Fibroblast of the conjunctiva (primary cell): Measurements from ENCODE around the gene UBXN10.

Source experiments
- DNase-seq: peaks from one replicate; pipeline ENCODE4 v3.0.0-alpha.2; 2010; ENCODE audit warnings: low read depth

The UBXN10 gene

GRCh38 chr1:20151906-20152598 is 33.8 kb upstream of the UBXN10 start:
- peak; percentile 71 for DNase-seq

DNA sequence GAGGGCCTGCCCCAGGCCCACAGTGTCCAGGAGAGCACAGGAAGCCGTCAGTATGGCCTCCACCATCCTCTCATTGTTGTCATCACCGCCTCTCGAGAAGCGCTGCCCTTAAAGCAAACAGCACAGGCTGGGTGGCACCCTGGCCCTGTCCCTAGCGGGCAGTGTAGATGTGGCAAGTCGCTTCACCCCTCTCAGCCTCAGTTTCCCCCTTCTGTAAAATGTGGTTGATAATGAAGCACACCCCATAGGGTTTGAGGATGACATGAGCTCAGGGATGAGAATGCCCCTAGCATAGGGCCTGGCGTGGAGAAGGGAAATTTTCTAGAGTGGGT is 33.3 kb upstream of the UBXN10 start:
- no peak for DNase-seq

DNA sequence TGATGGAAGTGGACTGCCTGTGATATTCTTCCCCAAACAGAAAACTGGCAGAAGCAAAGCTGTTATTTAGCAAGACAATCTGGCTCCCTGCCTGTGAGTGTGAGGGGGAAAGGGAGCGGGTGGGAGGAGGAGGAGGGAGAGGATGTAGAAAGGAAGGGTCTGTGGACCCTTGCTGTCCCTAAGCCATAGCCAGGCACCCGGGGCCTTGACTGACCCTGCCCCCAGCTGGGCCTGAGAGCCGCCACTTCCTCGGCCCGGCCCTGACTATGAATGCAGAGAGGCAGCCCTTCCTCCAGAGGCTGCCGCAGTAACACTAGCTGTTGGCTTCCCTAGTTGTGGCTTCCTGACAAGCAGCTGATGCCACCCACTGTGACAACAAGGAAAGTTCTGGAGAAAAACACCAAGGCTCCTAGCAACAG is 32.9 kb upstream of the UBXN10 start:
- DNase-seq, result no peak

DNA sequence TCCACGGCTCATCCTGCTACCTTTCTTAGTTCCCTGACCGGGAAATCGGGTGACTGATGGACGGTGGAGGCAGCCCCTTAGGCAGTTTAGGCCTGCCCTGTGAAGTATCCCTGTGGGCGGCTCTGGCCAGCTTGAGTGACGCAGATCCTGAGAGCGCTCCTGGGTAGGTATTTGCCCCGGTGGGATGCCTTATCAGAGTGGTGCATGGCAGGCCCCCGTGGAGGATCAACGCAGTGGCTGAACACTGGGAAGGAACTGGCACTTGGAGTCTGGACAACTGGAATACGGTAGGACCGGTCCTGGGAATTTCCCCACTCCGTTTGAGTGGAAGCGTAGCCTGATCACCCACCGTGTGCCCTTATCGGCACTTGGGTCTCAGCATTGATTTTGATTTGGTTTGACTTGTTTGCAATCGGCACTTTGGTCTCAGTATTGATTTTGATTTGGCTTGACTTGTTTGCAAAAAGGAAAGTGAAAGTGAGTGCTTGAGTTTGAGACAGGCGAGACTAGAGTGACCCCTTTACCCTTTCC is 31.5 kb upstream of the UBXN10 start:
- no peak for DNase-seq

DNA sequence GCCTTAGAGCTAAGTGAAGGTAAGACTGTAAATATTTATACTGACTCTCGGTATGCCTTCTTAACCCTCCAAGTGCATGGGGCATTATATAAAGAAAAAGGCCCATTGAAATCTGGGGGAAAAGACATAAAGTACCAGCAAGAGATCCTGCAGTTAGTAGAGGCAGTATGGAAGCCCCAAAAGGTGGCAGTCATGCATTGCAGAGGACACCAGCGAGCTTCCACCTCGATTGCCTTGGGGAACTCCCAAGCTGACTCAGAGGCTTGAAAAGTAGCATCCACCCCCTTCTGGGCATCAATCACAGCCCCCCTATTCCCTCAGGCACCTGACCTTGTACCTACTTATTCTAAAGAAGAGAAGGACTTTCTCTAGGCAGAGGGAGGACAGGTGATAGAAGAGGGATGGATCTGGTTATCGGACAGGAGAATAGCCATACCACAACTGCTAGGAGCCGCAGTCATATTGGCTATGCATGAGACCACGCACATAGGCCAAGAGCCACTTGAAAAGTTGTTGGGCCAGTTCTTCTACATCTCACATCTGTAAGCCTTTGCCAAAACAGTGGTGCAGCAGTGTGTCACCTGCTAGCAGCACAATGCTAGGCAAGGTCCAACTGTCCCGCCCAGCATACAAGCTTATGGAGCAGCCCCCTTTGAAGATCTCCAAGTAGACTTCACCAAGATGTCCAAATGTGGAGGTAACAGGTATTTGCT is 27.4 kb upstream of the UBXN10 start:
- no peak for DNase-seq

DNA sequence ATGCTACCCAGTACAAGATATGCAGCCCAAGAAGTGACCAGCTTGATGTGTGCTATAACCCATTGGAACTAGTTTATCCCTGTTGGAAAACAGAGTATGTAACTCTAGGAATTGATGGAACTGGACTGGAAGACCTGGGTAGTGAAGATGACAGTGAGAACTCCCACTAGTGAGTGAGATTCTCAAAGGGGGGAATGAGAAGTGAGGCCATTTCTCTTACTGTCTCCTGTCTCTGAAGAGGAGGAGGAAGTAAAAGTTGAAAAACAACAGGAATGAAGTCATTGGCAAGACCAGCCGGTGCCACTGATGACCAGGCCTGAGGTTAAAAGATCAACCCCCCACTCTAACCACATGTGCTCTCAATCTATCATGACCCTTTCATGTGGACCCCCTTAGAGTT is 25.9 kb upstream of the UBXN10 start:
- no peak for DNase-seq

DNA sequence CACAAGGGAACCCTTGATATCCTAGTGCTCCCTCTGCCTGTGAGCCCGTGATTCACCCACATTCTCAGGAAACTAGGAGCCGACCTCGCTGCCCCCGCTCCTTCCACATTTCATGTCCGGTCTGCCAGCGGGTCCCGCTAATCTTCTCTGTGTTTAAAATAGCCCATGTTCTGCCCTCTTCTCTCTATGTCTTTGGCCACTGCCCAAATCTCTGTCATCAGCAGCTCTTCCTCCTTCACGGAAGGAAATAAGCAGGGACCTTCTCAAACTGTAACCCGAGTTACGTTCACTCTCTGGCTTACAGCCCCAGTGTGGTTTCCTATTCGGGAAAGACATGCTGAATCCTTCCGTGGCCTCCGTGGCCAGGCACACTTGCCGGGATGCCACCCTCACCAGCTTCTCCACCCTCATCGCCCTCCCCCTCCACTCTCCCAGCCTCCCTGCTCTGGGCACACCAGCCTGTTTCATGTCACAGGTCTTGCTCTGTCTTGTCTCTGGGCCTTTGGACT is 21.1 kb upstream of the UBXN10 start:
- no peak for DNase-seq

GRCh38 chr1:20165522-20165951 is 20.4 kb upstream of the UBXN10 start:
- no peak for DNase-seq

DNA sequence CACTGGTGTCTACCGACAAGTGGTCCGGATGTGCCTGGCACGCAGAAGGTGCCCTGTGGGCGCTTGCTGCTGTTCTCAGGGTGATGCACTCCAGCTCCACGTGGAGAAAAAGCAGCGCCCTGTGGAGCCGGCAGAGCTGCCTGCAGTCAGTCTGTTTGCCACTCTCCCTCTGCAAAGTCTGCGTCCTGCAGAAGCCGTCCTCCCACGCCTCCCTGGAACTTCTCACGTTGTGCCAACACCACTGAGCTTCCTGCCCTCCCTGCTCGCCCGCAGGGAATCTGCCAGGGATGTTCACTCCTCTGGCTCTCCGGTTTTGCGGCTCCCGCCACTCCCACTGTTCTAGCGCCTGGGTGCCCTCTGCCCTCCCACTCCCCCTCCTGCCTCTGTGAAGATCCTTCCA is 19.8 kb upstream of the UBXN10 start:
- DNase-seq, result no peak

GRCh38 chr1:20167126-20167525 is 18.8 kb upstream of the UBXN10 start:
- DNase-seq, result no peak

DNA sequence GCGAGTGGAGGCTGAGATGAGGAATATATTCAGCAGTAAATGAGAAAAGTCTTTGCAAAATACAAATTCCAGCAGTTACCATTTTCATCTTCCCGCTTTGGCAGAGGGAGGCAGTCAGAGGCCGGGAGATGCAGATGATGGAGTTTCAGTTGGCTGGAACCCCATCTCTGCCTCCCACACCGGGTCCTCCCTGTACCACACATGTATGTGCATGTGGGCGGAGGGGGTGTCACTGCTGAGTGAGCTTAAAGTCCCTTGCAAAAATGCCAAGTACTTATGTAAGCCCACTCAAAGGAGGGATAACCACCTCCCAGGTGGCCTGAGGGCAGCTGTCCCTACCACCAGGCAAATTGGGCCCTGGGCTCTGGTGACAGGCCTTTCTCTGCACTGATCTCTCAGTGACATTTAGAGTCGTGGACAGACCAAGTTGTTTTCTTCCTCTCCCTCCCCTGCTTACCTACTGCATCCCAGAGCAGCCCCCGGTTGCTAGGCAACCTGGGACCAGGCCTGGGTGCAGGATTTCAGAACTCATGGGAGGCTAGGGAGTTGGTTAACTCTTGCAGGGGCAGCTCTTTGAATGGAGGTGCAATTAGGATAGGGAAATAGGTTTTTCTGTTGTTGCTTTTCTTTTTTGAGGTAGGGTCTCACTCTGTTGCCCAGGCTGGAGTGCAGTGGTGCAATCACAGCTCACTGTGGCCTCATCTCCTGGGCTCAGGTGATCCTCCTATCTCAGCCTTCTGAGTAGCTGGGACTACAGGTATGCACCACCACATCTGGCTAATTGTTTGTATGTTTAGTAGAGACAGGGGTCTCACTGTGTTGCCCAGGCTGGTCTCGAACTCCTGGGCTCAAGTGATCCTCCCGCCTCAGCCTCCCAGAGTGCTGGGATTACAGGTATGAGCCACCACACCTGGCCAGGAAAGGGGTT is 17.1 kb upstream of the UBXN10 start:
- DNase-seq, result no peak

DNA sequence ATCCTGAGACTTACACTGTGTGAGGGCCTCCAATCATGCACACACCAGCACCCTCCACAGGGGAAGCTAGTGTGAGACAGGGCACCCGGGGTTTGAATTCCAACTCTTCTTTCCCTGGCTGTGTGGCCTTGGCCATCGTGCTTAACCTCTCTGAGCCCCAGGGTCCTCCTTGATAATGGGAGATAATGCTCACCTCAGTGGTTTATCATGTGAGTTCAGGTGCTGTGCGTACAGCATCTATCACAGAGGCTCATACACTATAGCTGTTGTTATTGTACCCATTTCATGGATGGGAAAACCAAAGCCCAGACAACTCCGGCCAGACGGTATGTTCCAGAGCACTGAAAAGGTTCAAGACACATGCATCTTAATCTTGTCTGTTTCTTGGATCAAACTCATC is 16.0 kb upstream of the UBXN10 start:
- no peak for DNase-seq

DNA sequence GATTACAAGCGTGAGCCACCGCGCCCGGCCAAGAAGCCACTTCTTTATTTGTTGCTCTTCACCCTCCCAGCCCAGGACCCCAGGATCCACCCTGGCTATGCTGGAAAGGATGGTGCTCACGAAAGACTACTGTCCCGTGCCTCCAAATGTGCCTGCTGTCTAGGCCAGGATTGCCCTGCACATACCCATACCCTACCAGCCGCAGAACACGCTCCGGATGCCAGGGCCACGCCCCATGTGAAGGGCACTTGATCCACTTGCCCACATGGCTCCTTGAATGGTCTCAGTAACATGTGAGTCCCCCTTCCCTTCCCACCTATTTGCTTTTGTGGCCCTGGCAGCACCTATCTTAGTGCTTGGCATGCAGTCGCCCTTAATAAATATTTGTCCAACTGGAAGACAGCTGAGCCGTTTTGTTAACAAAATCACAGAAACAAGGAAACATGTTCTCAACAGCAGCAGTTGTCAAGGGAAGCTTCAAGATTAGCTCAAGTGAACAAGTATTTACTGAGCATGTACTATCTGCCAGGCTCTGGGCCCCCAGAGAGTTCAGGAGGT is 13.8 kb upstream of the UBXN10 start:
- no peak for DNase-seq

- DNase-seq, result no peak
These were observed 10.8 kb upstream of the UBXN10 start for GRCh38 chr1:20174937-20175666.

DNA sequence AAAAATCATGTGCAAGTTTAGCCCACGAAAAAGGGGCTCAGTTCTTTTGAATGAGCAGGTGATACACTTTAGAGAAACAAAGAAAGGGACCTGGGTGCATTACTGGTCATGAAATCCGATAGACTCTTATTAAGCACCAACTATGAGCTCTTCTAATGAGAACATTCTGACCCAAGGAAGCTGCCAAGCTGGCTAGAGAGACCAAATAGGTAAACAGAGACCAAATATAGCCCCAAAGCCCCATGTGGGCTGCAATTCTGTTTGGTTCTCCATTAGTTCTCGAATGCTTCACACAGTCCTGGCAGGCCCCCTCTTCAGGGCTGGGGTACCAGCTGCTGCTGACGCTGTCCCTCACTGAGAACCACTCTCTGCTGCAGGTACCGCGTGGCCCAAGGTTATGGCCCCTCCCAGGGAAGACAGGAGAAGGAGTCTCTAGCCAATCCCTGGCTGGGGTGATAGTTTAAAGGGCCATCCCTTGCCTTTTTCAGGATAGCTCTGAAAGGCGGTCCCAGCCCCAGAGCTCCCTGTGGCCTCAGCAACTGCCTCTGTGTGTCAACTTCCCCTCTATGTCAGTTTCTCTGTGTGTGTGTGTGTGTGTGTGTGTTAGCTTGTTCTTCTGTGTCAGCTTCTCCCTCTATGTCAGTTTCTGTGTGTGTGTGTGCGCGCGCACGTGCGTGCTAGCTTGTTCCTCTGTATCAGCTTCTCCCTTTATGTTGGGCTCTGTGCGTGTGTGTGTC is 7.1 kb upstream of the UBXN10 start:
- DNase-seq, result no peak

DNA sequence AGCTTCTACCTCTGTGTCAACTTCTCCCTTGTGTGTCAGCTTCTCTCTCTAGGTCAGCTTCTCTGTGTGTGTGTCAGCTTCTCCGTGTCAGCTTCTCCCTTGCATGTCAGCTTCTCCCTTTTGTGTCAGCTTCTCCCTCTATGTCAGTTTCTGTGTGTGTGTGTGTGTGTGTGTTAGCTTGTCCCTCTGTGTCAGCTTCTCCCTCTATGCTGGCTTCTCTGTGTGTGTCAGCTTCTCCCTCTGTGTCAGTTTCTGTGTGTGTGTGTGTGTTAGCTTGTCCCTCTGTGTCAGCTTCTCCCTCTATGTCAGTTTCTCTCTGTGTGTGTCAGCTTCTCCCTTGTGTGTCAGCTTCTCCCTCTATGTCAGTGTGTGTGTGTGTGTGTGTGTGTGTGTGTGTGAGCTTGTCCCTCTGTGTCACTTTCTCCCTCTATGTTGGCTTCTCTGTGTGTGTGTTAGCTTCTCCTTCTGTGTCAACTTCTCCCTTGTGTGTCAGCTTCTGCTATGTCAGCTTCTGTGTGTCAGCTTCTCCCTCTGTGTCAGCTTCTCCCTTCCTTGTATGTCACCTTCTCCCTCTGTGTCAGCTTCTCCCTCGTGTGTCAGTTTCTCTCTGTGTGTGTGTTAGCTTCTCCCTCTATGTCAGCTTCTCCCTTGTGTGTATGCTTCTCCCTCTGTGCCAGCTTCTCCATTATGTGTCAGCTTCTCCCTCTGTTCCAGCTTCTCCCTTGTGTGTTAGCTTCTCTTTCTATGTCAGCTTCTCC is 6.3 kb upstream of the UBXN10 start:
- DNase-seq, result no peak

DNA sequence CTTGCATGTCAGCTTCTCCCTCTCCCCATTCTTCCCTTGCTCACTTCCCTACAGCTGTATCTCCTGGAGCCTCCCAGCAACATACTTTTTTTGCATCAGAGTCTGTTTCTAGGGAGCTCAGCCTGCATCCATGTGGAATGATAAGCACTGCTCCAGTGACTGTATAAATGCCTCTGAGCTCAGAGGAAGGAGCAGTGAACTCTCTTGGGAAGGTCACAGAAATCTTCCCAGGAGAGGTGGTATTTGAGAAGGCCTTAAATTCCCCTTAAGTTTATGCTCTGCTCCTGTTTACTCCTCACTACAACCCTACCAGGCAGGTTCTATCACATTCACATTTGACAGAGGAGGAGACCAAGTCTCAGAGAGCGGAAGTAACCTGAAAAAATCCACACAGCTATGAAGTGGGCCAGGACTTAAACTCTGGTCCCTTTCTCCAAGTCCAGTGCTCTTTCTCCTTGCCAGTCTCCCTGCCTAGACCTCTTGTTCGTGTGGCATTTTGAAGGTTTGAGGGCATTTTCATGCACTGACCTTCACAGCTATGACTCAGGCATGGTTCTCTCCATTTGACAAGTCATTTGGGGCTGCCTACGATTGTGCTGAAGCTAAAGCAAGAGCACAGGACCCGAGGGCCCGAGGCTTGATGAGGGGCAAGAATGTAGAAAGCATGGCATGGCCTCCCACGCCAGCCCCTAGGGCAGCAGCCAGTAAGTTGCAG is 5.6 kb upstream of the UBXN10 start:
- no peak for DNase-seq

GRCh38 chr1:20180844-20181207 is 5.1 kb upstream of the UBXN10 start:
- no peak for DNase-seq

- no peak for DNase-seq
These were observed 3.5 kb upstream of the UBXN10 start for GRCh38 chr1:20182415-20182814.
